PC-9 (cell line): Measurements from ENCODE around the gene GUCY2D.

Experiments used
- EZH2 ChIP-seq: fragments of 200-600 bp; sonication (generic); IDR thresholded peaks from 2 replicates; pipeline ENCODE4 v1.8.0; 2017; ENCODE audit warnings: antibody characterized with exemption, low read depth
- TF ChIP-seq, protein P1 (sequence below): fragments of 200-600 bp; sonication (generic); conservative IDR thresholded peaks from 2 replicates; pipeline ENCODE4 v1.6.1; 2017; ENCODE audit warnings: mixed run types, antibody characterized with exemption, mild to moderate bottlenecking, moderate library complexity

GRCh38 chr17:8039611-8040168, 37.3 kb downstream of the GUCY2D start:
- TF ChIP-seq, protein P1, sequence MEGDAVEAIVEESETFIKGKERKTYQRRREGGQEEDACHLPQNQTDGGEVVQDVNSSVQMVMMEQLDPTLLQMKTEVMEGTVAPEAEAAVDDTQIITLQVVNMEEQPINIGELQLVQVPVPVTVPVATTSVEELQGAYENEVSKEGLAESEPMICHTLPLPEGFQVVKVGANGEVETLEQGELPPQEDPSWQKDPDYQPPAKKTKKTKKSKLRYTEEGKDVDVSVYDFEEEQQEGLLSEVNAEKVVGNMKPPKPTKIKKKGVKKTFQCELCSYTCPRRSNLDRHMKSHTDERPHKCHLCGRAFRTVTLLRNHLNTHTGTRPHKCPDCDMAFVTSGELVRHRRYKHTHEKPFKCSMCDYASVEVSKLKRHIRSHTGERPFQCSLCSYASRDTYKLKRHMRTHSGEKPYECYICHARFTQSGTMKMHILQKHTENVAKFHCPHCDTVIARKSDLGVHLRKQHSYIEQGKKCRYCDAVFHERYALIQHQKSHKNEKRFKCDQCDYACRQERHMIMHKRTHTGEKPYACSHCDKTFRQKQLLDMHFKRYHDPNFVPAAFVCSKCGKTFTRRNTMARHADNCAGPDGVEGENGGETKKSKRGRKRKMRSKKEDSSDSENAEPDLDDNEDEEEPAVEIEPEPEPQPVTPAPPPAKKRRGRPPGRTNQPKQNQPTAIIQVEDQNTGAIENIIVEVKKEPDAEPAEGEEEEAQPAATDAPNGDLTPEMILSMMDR, result no peak
- no peak for TF ChIP-seq EZH2
